ENCODE results near the gene MAG. TPM values are rescaled to one million over a fixed set of nuclear protein-coding genes. Genes with fewer than 3 reads are reported as not detected.
"Not testable (repeated sequence)": the region's sequence is repeated elsewhere in the genome, so short reads cannot be mapped to it uniquely, and the experiment has no call there.

Gene MAG
- total RNA-seq, 4 donors from 2014 or later: not detected

- no peak for TF ChIP-seq POLR2A (IDR thresholded peaks at IDR 0.05)
- no peak for TF ChIP-seq CTCF (IDR thresholded peaks at IDR 0.05)
- TF ChIP-seq POLR2AphosphoS5 (IDR thresholded peaks at IDR 0.05): no peak
- no peak for TF ChIP-seq EP300 (IDR thresholded peaks at IDR 0.05; ENCODE audit: low read depth)
- WGBS, 2 donors (ENCODE audit: low coverage in 1 of 2): 69 to 75% methylated on average over 4 to 10 of the region's 12 CpGs
- intact Hi-C loops (cut with DNase I; ENCODE audit: low total_unique reads) (loop anchor here (10.0 kb wide), 1 partner anchor 215 kb away; the partner anchor contains the start of gene KRTDAP), in situ Hi-C loops (cut with MboI; ENCODE audit: low pct_ligation_motif_present in 1 of 4, low pct_unique_long_range_greater_than_20kb in 1 of 4, low sequenced_read_pairs in 3 of 4) (no loop called here)
- H3K4me1 ChIP-seq: no peaks in the 10 kb centered on the region
- no peak overlapping the region for H3K27ac ChIP-seq
- H3K36me3 ChIP-seq: peaks cover 0 to 24% (median 0%) of the 10 kb centered on the region in 4 donors
- H3K4me3 ChIP-seq: no peak overlapping the region
- peaks cover 30% of the 10 kb centered on the region for H3K27me3 ChIP-seq
- DNase-seq: no peak
- no peaks in the 10 kb centered on the region for H3K9me3 ChIP-seq
Measured at GRCh38 chr19:35279985-35280821, 11.8 kb upstream of the MAG start.

GRCh38 chr19:35281303-35281702 is 10.7 kb upstream of the MAG start:
- Histone ChIP-seq H3K27ac (no peak overlapping the region), H3K36me3 (peaks cover 0 to 22% (median 0%) of the 10 kb centered on the region in 4 donors), H3K4me1 (no peaks in the 10 kb centered on the region), H3K9me3 (no peaks in the 10 kb centered on the region), H3K27me3 (peaks cover 30% of the 10 kb centered on the region), H3K4me3 (no peak overlapping the region)
- whole genome bisulfite sequencing, 2 donors (ENCODE audit: low coverage in 1 of 2): 53 to 80% methylated on average over 1 to 4 of the region's 4 CpGs
- in situ Hi-C loops (cut with MboI; ENCODE audit: low pct_ligation_motif_present in 1 of 4, low pct_unique_long_range_greater_than_20kb in 1 of 4, low sequenced_read_pairs in 3 of 4) (no loop called here), intact Hi-C loops (cut with DNase I; ENCODE audit: low total_unique reads) (loop anchor here (1.0 kb wide), 1 partner anchor 24 kb away; no protein-coding TSS in a partner anchor)
- TF ChIP-seq POLR2AphosphoS5 (IDR thresholded peaks at IDR 0.05) (no peak), CTCF (IDR thresholded peaks at IDR 0.05) (no peak), POLR2A (IDR thresholded peaks at IDR 0.05) (no peak), EP300 (IDR thresholded peaks at IDR 0.05; ENCODE audit: low read depth) (no peak)
- DNase-seq: no peak

GRCh38 chr19:35284153-35285094 is 7.5 kb upstream of the MAG start:
- intact Hi-C loops (cut with DNase I; ENCODE audit: low total_unique reads): no loop called here
- Histone ChIP-seq H3K36me3 (peaks cover 0 to 2% (median 0%) of the 10 kb centered on the region in 4 donors), H3K4me1 (no peaks in the 10 kb centered on the region), H3K27me3 (peaks cover 33% of the 10 kb centered on the region), H3K9me3 (no peaks in the 10 kb centered on the region), H3K4me3 (no peak overlapping the region), H3K27ac (no peak overlapping the region)
- DNase-seq: no peak
- WGBS, 2 donors (ENCODE audit: low coverage in 1 of 2): 80% methylated on average over 7 to 17 of the region's 17 CpGs
- TF ChIP-seq POLR2AphosphoS5 (IDR thresholded peaks at IDR 0.05) (no peak), CTCF (IDR thresholded peaks at IDR 0.05) (no peak), EP300 (IDR thresholded peaks at IDR 0.05; ENCODE audit: low read depth) (no peak), POLR2A (IDR thresholded peaks at IDR 0.05) (no peak)
- in situ Hi-C loops (cut with MboI; ENCODE audit: low pct_ligation_motif_present in 1 of 4, low pct_unique_long_range_greater_than_20kb in 1 of 4, low sequenced_read_pairs in 3 of 4): no loop called here

GRCh38 chr19:35285095-35285449 is 6.9 kb upstream of the MAG start:
- TF ChIP-seq CTCF (IDR thresholded peaks at IDR 0.05): no peak
- TF ChIP-seq POLR2AphosphoS5 (IDR thresholded peaks at IDR 0.05): no peak
- no peak for TF ChIP-seq POLR2A (IDR thresholded peaks at IDR 0.05)
- TF ChIP-seq EP300 (IDR thresholded peaks at IDR 0.05; ENCODE audit: low read depth): no peak
- H3K27me3 ChIP-seq: peaks cover 33% of the 10 kb centered on the region
- H3K9me3 ChIP-seq: no peaks in the 10 kb centered on the region
- intact Hi-C loops (cut with DNase I; ENCODE audit: low total_unique reads): no loop called here
- no peaks in the 10 kb centered on the region for H3K36me3 ChIP-seq
- 0 to 46% methylated on average over 1 of the region's 1 CpG for WGBS, 2 donors (ENCODE audit: low coverage in 1 of 2)
- H3K4me1 ChIP-seq: no peaks in the 10 kb centered on the region
- H3K4me3 ChIP-seq: no peak overlapping the region
- in situ Hi-C loops (cut with MboI; ENCODE audit: low pct_ligation_motif_present in 1 of 4, low pct_unique_long_range_greater_than_20kb in 1 of 4, low sequenced_read_pairs in 3 of 4): no loop called here
- DNase-seq: no peak
- no peak overlapping the region for H3K27ac ChIP-seq

- H3K36me3 ChIP-seq; H3K9me3 ChIP-seq; intact Hi-C loops (cut with DNase I; ENCODE audit: low total_unique reads); DNase-seq; in situ Hi-C loops (cut with MboI; ENCODE audit: low pct_ligation_motif_present in 1 of 4, low pct_unique_long_range_greater_than_20kb in 1 of 4, low sequenced_read_pairs in 3 of 4); H3K4me1 ChIP-seq; H3K27ac ChIP-seq; H3K4me3 ChIP-seq: not testable (repeated sequence)
- H3K27me3 ChIP-seq: peaks cover 37% of the 10 kb centered on the region
- 81 to 83% methylated on average over 2 to 3 of the region's 3 CpGs for WGBS, 2 donors (ENCODE audit: low coverage in 1 of 2)
Measured at GRCh38 chr19:35285465-35285864, 6.5 kb upstream of the MAG start.

GRCh38 chr19:35286101-35286500 is 5.9 kb upstream of the MAG start:
- WGBS, 2 donors (ENCODE audit: low coverage in 1 of 2): 73 to 80% methylated on average over 4 to 5 of the region's 5 CpGs
- H3K9me3 ChIP-seq; H3K36me3 ChIP-seq; H3K27ac ChIP-seq; H3K4me3 ChIP-seq; DNase-seq; intact Hi-C loops (cut with DNase I; ENCODE audit: low total_unique reads); H3K4me1 ChIP-seq; in situ Hi-C loops (cut with MboI; ENCODE audit: low pct_ligation_motif_present in 1 of 4, low pct_unique_long_range_greater_than_20kb in 1 of 4, low sequenced_read_pairs in 3 of 4): not testable (repeated sequence)
- peaks cover 43% of the 10 kb centered on the region for H3K27me3 ChIP-seq

Measured in transverse colon (tissue), 4 donors.